ENCODE results near the gene HAPSTR1.
"Not testable (repeated sequence)": the region's sequence is repeated elsewhere in the genome, so short reads cannot be mapped to it uniquely, and the experiment has no call there.

Gene HAPSTR1

GRCh38 chr16:9072806-9073341 lies 18.6 kb upstream of the HAPSTR1 start:
- TF ChIP-seq POLR2AphosphoS5 (IDR thresholded peaks at IDR 0.05; ENCODE audit: low read depth, low read length) (no peak), POLR2A (IDR thresholded peaks at IDR 0.05; ENCODE audit: low read depth, low read length) (no peak), TAF1 (IDR thresholded peaks at IDR 0.05; ENCODE audit: borderline replicate concordance, low read depth, low read length) (no peak)
- DNase-seq (ENCODE audit: insufficient read length): no peak
- FAIRE-seq: no peak

- DNase-seq (ENCODE audit: insufficient read length) (no peak), FAIRE-seq (no peak)
- TF ChIP-seq POLR2AphosphoS5 (IDR thresholded peaks at IDR 0.05; ENCODE audit: low read depth, low read length) (no peak), TAF1 (IDR thresholded peaks at IDR 0.05; ENCODE audit: borderline replicate concordance, low read depth, low read length) (no peak), POLR2A (IDR thresholded peaks at IDR 0.05; ENCODE audit: low read depth, low read length) (no peak)
These were observed 16.0 kb upstream of the HAPSTR1 start for GRCh38 chr16:9075299-9076071.

- FAIRE-seq: no peak
- TF ChIP-seq TAF1 (IDR thresholded peaks at IDR 0.05; ENCODE audit: borderline replicate concordance, low read depth, low read length): no peak
- TF ChIP-seq POLR2AphosphoS5 (IDR thresholded peaks at IDR 0.05; ENCODE audit: low read depth, low read length): no peak
- TF ChIP-seq POLR2A (IDR thresholded peaks at IDR 0.05; ENCODE audit: low read depth, low read length): no peak
- no peak for DNase-seq (ENCODE audit: insufficient read length)
These were observed 14.2 kb upstream of the HAPSTR1 start for GRCh38 chr16:9077091-9077809.

DNA sequence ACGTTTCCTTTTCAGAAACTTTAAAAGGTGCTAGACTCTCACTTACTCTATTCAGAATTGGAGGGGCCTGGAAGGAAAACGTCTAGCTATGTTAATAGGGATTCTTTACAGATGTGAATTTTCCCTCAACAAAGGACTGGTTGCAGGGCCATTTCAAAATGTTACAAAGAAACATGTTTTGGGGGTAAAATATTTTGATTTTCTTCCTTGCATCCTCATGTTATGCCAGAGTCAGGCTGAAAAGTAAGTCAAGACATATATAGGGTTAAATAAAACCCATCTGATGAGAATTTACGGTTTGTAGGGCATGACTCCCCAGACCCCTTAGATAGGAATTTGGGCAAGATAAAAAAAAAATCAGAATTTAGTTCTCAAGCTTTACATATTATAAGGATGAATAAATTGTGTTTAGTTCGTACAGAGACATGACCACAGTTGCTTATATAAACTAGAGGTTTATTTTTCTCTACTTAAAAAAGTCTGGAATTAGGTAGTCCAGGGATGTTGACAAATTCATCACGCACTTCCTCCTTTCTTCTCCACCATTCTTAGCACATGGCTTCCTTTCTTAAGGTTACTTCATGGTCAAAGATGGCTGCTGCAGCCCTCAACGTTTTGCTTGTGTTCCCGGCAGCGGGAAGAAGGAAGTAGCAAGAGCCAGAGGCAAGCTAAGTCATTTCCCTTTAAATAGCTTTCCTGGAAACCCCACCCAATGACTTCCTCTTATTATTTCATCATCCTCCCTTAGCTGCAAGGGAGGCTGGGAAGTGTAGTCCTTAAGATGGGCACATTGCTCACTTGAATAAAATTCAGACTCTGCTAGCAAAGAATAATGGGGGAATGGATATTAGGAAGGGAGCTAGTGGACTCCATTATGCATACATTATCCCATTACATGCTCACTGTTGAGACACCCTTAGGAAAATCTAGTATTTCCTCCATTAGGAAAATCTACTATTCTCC lies 12.7 kb upstream of the HAPSTR1 start:
- not testable (repeated sequence) for DNase-seq (ENCODE audit: insufficient read length); FAIRE-seq

DNA sequence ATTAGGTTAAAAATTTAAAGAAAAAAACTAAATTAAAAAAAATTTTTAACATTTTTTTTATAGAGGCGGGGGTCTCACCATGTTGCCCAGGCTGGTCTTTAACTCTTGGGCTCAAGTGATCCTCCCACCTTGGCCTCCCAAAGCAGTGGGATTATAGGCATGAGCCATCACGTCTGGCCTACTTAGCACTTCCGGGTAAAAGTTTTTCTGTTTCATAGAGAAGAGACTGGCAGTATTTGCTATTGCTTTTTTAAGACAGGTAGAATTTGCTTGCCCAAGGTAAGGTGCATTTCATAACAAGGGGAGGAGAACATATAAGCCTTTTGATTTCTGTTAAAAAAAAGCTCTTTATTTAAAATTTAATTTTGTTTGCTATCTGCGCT lies 12.0 kb upstream of the HAPSTR1 start:
- FAIRE-seq (no peak), DNase-seq (ENCODE audit: insufficient read length) (no peak)
- TF ChIP-seq POLR2A (IDR thresholded peaks at IDR 0.05; ENCODE audit: low read depth, low read length) (no peak), POLR2AphosphoS5 (IDR thresholded peaks at IDR 0.05; ENCODE audit: low read depth, low read length) (no peak), TAF1 (IDR thresholded peaks at IDR 0.05; ENCODE audit: borderline replicate concordance, low read depth, low read length) (no peak)

DNA sequence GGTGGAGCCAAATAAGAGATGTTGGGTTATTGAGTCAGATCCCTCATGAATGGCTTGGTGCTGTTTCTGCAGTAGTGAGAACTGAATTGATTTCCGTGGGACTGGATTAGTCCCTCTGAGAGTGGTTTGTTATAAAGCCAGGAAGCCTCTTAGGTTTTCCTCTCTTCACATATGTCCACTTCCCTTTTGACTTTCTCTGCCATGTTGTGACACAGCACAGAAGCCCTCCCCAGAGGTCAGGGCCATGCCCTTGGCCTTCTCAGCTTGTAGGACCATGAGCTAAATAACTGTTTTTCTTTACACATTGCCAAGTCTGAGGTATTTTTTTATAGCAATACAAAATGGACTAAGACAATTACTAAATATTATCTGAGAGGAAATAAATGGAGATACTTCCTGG lies 10.3 kb upstream of the HAPSTR1 start:
- TF ChIP-seq POLR2AphosphoS5 (IDR thresholded peaks at IDR 0.05; ENCODE audit: low read depth, low read length) (no peak), POLR2A (IDR thresholded peaks at IDR 0.05; ENCODE audit: low read depth, low read length) (no peak), TAF1 (IDR thresholded peaks at IDR 0.05; ENCODE audit: borderline replicate concordance, low read depth, low read length) (no peak)
- FAIRE-seq (no peak), DNase-seq (ENCODE audit: insufficient read length) (no peak)

DNA sequence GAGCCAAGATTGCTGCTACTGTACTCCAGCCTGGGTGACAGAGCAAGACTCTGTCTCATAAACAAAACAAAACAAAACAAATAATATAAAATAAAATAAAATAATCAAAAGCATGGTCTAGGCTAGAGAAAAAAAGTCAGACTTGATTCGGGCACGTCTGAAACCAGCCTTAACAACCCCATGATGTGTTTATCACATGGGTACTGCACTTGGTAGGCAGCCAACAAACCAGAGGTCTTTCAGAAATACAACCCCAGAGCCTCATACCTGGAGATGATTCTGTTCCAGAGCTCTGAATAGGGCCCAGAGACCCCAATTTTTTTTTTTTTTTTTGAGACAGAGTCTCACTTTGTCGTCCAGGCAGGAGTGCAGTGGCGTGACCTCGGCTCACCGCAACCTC lies 9.6 kb upstream of the HAPSTR1 start:
- TF ChIP-seq POLR2AphosphoS5 (IDR thresholded peaks at IDR 0.05; ENCODE audit: low read depth, low read length) (no peak), TAF1 (IDR thresholded peaks at IDR 0.05; ENCODE audit: borderline replicate concordance, low read depth, low read length) (no peak), POLR2A (IDR thresholded peaks at IDR 0.05; ENCODE audit: low read depth, low read length) (no peak)
- FAIRE-seq: no peak
- no peak for DNase-seq (ENCODE audit: insufficient read length)

GRCh38 chr16:9082422-9082821 lies 9.0 kb upstream of the HAPSTR1 start:
- TF ChIP-seq POLR2A (IDR thresholded peaks at IDR 0.05; ENCODE audit: low read depth, low read length): no peak
- TF ChIP-seq POLR2AphosphoS5 (IDR thresholded peaks at IDR 0.05; ENCODE audit: low read depth, low read length): no peak
- TF ChIP-seq TAF1 (IDR thresholded peaks at IDR 0.05; ENCODE audit: borderline replicate concordance, low read depth, low read length): no peak
- FAIRE-seq: no peak
- DNase-seq (ENCODE audit: insufficient read length): no peak

- FAIRE-seq; DNase-seq (ENCODE audit: insufficient read length): not testable (repeated sequence)
These were observed 3.7 kb upstream of the HAPSTR1 start for GRCh38 chr16:9087733-9088132.

GRCh38 chr16:9088848-9089247 lies 2.6 kb upstream of the HAPSTR1 start:
- no peak for FAIRE-seq
- no peak for DNase-seq (ENCODE audit: insufficient read length)
- no peak for TF ChIP-seq POLR2AphosphoS5 (IDR thresholded peaks at IDR 0.05; ENCODE audit: low read depth, low read length)
- no peak for TF ChIP-seq POLR2A (IDR thresholded peaks at IDR 0.05; ENCODE audit: low read depth, low read length)
- no peak for TF ChIP-seq TAF1 (IDR thresholded peaks at IDR 0.05; ENCODE audit: borderline replicate concordance, low read depth, low read length)

GRCh38 chr16:9089660-9090059 lies 1.8 kb upstream of the HAPSTR1 start:
- TF ChIP-seq TAF1 (IDR thresholded peaks at IDR 0.05; ENCODE audit: borderline replicate concordance, low read depth, low read length) (no peak), POLR2AphosphoS5 (IDR thresholded peaks at IDR 0.05; ENCODE audit: low read depth, low read length) (no peak), POLR2A (IDR thresholded peaks at IDR 0.05; ENCODE audit: low read depth, low read length) (no peak)
- DNase-seq (ENCODE audit: insufficient read length) (no peak), FAIRE-seq (peak; percentile 30)

Measured in GM12892 (cell line).